ENCODE results near the gene MED25. TPM values are rescaled to one million over a fixed set of nuclear protein-coding genes. Genes with fewer than 3 reads are reported as not detected.
A peak's percentile ranks its signal among the peaks of the same experiment; 100 is the strongest.

MED25 gene
- total RNA-seq, 1 donor from 2014 or later: 25.0 TPM

DNA sequence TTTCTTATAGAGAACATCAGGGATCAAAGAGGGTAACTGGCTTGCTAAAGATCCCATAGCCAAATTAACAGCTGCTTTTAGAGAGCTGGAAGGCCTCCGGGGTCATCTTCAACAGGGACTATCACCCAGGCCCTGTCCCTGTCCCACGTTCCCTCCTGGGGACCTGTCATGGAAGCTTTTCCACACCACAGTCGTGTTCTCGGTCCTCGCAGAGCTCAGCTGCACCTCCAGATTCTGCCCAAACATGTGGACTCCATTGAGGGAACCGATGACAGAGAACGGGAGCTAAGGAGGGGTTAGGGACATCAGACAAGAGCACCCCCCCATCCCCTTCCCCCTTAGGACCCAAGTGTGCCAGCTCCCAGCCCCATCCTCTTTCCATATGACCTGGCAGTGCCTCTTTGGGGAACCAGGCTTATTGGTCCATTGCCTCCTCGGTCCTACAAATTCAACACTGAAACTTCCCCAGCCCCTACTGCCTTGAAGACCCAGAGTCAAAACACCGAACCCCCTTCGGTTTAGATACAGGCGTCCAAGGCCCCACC, 5.6 kb upstream of the MED25 start:
- Histone ChIP-seq H3K9me3 (no peaks in the 10 kb centered on the region), H3K36me3 (no peaks in the 10 kb centered on the region), H3K4me3 (peak overlapping the region; percentile 65 to 69), H3K4me1 (peaks cover 42% of the 10 kb centered on the region), H3K27ac (peak overlapping the region; percentile 86), H3K27me3 (no peaks in the 10 kb centered on the region)
- DNase-seq (ENCODE audit: extremely low spot score in 2 of 2): no peak
- intact Hi-C loops (cut with DNase I): no loop called here
- TF ChIP-seq, protein P1, sequence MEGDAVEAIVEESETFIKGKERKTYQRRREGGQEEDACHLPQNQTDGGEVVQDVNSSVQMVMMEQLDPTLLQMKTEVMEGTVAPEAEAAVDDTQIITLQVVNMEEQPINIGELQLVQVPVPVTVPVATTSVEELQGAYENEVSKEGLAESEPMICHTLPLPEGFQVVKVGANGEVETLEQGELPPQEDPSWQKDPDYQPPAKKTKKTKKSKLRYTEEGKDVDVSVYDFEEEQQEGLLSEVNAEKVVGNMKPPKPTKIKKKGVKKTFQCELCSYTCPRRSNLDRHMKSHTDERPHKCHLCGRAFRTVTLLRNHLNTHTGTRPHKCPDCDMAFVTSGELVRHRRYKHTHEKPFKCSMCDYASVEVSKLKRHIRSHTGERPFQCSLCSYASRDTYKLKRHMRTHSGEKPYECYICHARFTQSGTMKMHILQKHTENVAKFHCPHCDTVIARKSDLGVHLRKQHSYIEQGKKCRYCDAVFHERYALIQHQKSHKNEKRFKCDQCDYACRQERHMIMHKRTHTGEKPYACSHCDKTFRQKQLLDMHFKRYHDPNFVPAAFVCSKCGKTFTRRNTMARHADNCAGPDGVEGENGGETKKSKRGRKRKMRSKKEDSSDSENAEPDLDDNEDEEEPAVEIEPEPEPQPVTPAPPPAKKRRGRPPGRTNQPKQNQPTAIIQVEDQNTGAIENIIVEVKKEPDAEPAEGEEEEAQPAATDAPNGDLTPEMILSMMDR (IDR thresholded peaks at IDR 0.05): no peak
- TF ChIP-seq POLR2AphosphoS5 (IDR thresholded peaks at IDR 0.05; ENCODE audit: insufficient read depth in 1 of 2, low read depth in 1 of 2) (no peak), POLR2A (IDR thresholded peaks at IDR 0.05) (no peak)

DNA sequence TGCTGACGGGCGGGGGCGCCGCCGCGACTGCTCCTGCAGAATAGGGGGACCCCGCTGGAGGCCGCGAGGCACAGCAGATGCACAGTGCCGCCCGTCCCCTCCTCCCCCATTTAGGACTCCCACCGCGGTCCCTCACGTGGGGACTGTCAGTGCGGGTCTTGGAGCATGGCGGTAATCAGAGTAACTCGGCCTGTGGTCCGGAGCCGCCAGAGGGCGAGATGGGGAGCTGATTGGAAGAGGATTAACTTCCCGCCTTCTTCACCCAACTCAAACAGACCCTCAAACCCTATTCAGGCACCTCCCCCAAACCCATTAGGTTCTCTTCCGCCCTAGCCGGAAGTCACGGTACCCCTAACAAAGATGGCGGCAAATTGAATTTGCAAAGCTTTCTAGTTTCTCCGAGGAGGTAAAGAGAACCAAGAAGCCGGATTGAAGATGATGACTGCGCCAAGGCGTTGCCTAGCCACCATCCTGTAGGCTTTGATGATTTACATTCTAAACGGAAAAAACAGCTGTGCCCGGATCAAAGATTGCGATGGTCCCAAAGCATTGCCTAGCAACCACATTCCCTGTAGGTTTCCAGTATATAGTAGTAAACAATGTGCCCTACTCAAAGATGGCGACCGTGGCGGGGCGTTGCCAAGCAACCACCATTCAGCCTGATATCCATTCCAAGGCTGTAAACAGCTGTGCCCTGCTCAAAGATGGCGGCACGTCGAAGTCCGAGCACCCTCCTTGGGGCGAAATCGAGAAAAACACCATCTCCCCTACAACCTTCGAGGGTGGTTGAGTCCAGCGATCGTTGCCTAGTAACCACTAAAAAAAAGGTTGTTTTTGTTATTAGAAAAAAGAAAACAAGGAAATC, 4.9 kb upstream of the MED25 start, which contains the start of gene FUZ:
Gene FUZ, minus strand, starts transcription at position 296 of the 865 bp plus-strand sequence. Its CDS starts 186 bp downstream, at position 110.
- intact Hi-C loops (cut with DNase I): no loop called here
- TF ChIP-seq POLR2AphosphoS5 (IDR thresholded peaks at IDR 0.05; ENCODE audit: insufficient read depth in 1 of 2, low read depth in 1 of 2) (peak; percentile 58 to 99), POLR2A (IDR thresholded peaks at IDR 0.05) (no peak)
- TF ChIP-seq, protein P1 (IDR thresholded peaks at IDR 0.05): peak in 2 of 3 experiments; percentile 6 to 28
- Histone ChIP-seq H3K27me3 (no peaks in the 10 kb centered on the region), H3K4me1 (peaks cover 39% of the 10 kb centered on the region), H3K27ac (peak within 1 kb of the TSS; percentile 86), H3K9me3 (no peaks in the 10 kb centered on the region), H3K36me3 (no peaks in the 10 kb centered on the region), H3K4me3 (peak within 1 kb of the TSS; percentile 65 to 69)
- peak in 1 of 2 donors; percentile 99 for DNase-seq (ENCODE audit: extremely low spot score in 2 of 2)

DNA sequence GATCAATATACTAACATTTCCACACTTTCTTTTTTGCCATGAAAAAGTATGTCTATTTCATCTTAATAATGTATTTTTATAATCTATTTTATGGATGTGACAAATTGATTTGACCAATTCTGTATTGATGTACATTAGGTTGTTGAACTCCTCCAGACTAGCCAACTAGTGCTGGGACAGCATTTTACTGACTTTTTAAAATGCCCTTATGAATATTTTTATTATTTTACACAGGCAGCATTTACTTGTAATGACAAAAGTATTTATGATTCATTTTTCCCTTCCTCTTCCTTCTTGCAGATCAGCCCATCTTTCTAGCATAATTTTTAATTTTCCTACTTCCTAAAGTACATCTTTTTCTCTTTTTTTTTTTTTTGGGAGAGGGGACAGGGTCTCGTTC, 4.1 kb upstream of the MED25 start:
- peak overlapping the region; percentile 86 for H3K27ac ChIP-seq
- no peaks in the 10 kb centered on the region for H3K27me3 ChIP-seq
- no peaks in the 10 kb centered on the region for H3K36me3 ChIP-seq
- DNase-seq (ENCODE audit: extremely low spot score in 2 of 2): no peak
- H3K4me1 ChIP-seq: peaks cover 40% of the 10 kb centered on the region
- no peak for TF ChIP-seq POLR2A (IDR thresholded peaks at IDR 0.05)
- TF ChIP-seq POLR2AphosphoS5 (IDR thresholded peaks at IDR 0.05; ENCODE audit: insufficient read depth in 1 of 2, low read depth in 1 of 2): no peak
- TF ChIP-seq, protein P1 (IDR thresholded peaks at IDR 0.05): no peak
- intact Hi-C loops (cut with DNase I): no loop called here
- peak overlapping the region; percentile 65 to 69 for H3K4me3 ChIP-seq
- no peaks in the 10 kb centered on the region for H3K9me3 ChIP-seq

DNA sequence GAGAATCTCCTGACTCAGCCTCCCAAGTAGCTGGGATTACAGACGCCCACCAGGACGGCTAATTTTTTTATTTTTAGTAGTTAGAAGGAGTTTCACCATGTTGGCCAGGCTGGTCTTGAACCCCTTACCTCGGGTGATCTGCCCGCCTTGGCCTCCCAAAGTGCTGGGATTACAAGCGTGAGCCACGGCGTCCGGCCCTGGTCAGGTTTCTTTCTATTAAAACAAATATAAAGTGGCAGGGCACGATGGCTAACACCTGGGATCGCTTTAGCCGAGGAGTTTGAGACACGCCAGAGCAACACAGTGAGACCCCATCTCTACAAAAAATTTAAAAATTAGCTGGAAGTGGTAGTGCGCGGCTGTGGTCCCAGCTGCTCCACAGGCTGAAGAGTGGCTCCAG, 1.5 kb upstream of the MED25 start:
- TF ChIP-seq POLR2A (IDR thresholded peaks at IDR 0.05): no peak
- TF ChIP-seq POLR2AphosphoS5 (IDR thresholded peaks at IDR 0.05; ENCODE audit: insufficient read depth in 1 of 2, low read depth in 1 of 2): no peak
- TF ChIP-seq, protein P1 (IDR thresholded peaks at IDR 0.05): no peak
- DNase-seq (ENCODE audit: extremely low spot score in 2 of 2): no peak
- H3K36me3 ChIP-seq: no peaks in the 10 kb centered on the region
- no peaks in the 10 kb centered on the region for H3K27me3 ChIP-seq
- intact Hi-C loops (cut with DNase I): loop anchor here (5.0 kb wide), 1 partner anchor 46 kb away; no protein-coding TSS in a partner anchor
- H3K4me1 ChIP-seq: peaks cover 37% of the 10 kb centered on the region
- peak overlapping the region in 1 of 2 donors; percentile 61 for H3K4me3 ChIP-seq
- H3K27ac ChIP-seq: peak overlapping the region; percentile 87
- no peaks in the 10 kb centered on the region for H3K9me3 ChIP-seq

Measured in vagina (tissue), 2 donors.